Hepatocyte (in vitro differentiated cells): Measurements from ENCODE around the gene OPA1. TPM values are rescaled to one million over a fixed set of nuclear protein-coding genes. Genes with fewer than 3 reads are reported as not detected.

Source experiments
- DNase-seq: peaks from one replicate; pipeline ENCODE4 v3.0.0-alpha.2; 2016; ENCODE audit warnings: low spot score
- H2AFZ ChIP-seq: fragments of 200-600 bp; sonication (generic); 2 replicates; pipeline ENCODE4 v1.6.0; 2016; ENCODE audit warnings: antibody characterized with exemption, mild to moderate bottlenecking
- H3K27ac ChIP-seq: fragments of 200-600 bp; sonication (generic); 2 replicates; pipeline ENCODE4 v1.5.1; 2016; ENCODE audit warnings: mild to moderate bottlenecking
- H3K27me3 ChIP-seq: fragments of 200-600 bp; sonication (generic); 2 replicates; pipeline ENCODE4 v1.6.1; 2016
- H3K36me3 ChIP-seq: fragments of 200-600 bp; sonication (generic); replicated peaks from 2 replicates; pipeline ENCODE4 v1.5.1; 2016; ENCODE audit warnings: low read depth; ENCODE audit not compliant: insufficient read depth
- H3K4me1 ChIP-seq: fragments of 200-600 bp; sonication (generic); 2 replicates; pipeline ENCODE4 v1.5.1; 2016; ENCODE audit warnings: mild to moderate bottlenecking, moderate library complexity; ENCODE audit not compliant: insufficient read depth
- H3K4me2 ChIP-seq: fragments of 200-600 bp; sonication (generic); 2 replicates; pipeline ENCODE4 v1.6.0; 2016
- H3K4me3 ChIP-seq: fragments of 200-600 bp; sonication (generic); 2 replicates; pipeline ENCODE4 v1.5.1; 2016; ENCODE audit warnings: mild to moderate bottlenecking
- H3K79me2 ChIP-seq: fragments of 200-600 bp; sonication (generic); 2 replicates; pipeline ENCODE4 v1.6.0; 2017; ENCODE audit warnings: mild to moderate bottlenecking
- H3K9me2 ChIP-seq: fragments of 200-600 bp; sonication (generic); replicated peaks from 2 replicates; pipeline ENCODE4 v1.6.0; 2017; ENCODE audit warnings: mild to moderate bottlenecking; ENCODE audit not compliant: insufficient read depth
- H3K9me3 ChIP-seq: fragments of 200-600 bp; sonication (generic); 2 replicates; pipeline ENCODE4 v1.5.1; 2016; ENCODE audit warnings: low read depth, mild to moderate bottlenecking
- H4K20me1 ChIP-seq: fragments of 200-600 bp; sonication (generic); 2 replicates; pipeline ENCODE4 v1.6.0; 2016; ENCODE audit warnings: mild to moderate bottlenecking; ENCODE audit not compliant: insufficient read depth, poor library complexity, severe bottlenecking
- EZH2 ChIP-seq: fragments of 200-600 bp; sonication (generic); IDR thresholded peaks from 2 replicates; pipeline ENCODE4 v1.6.1; 2016; ENCODE audit warnings: antibody characterized with exemption, mild to moderate bottlenecking, borderline replicate concordance
- EZH2phosphoT487 ChIP-seq: fragments of 200-600 bp; sonication (generic); IDR thresholded peaks from one replicate; pipeline ENCODE4 v1.6.1; 2018; ENCODE audit warnings: antibody characterized with exemption, mild to moderate bottlenecking, low read depth, moderate library complexity; ENCODE audit not compliant: unreplicated experiment, severe bottlenecking
- WGBS: methylation state at CpG from one replicate; pipeline ENCODE4 v1.1.6; 2016; ENCODE audit warnings: low lambda C conversion rate; ENCODE audit errors: missing lambda C conversion rate; 5-methylcytosine and 5-hydroxymethylcytosine counted together
- polyA plus RNA-seq: library from polyadenylated mRNA; unstranded; fragments of >200 nt; fragmentation: Nextera tagmentation; extraction: Ambion mirVana; gene quantifications from 2 replicates; pipeline ENCODE4 v1.2.1, GENCODE V29; 2016
- total RNA-seq: library from RNA; depleted of rRNA; stranded (reverse); fragments of >200 nt; gene quantifications from 2 replicates; pipeline ENCODE4 v1.2.3, GENCODE V29; 2014
- TF ChIP-seq, protein P1 (sequence below): fragments of 200-600 bp; sonication (generic); IDR thresholded peaks from 2 replicates; pipeline ENCODE4 v1.5.1; 2016; ENCODE audit warnings: antibody characterized with exemption, mild to moderate bottlenecking; ENCODE audit not compliant: poor library complexity

The OPA1 gene
- total and polyA plus RNA-seq, 2 experiments from 2014 or later: 17.7 to 49.0 TPM

DNA sequence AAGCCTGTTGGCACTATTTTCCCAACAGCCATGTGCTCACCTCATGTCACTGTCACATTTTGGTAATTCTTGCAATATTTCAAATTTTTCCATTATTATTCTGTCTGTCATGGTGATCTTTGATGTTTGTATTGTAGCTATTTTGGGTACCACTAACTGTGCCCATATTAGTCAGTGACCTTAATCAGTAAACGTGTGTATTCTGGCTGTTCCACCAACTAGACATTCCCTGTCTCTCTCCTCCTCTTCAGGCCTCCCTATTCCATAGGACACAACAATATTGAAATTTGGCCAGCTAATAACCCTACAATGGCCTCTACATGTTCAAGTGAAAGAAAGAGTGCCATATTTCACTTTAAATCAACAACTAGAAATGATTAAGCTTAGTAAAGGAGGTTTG is 88.6 kb downstream of the OPA1 start:
- H3K27me3 ChIP-seq: no peaks in the 10 kb centered on the region
- no peak overlapping the region for H3K4me3 ChIP-seq
- no peak overlapping the region for H2AFZ ChIP-seq
- H4K20me1 ChIP-seq: no peaks in the 10 kb centered on the region
- no peak overlapping the region for H3K4me2 ChIP-seq
- H3K9me3 ChIP-seq: no peaks in the 10 kb centered on the region
- no peaks in the 10 kb centered on the region for H3K9me2 ChIP-seq
- H3K79me2 ChIP-seq: no peaks in the 10 kb centered on the region
- no peak for DNase-seq
- 88% methylated on average over 1 of the region's 1 CpG for WGBS
- H3K4me1 ChIP-seq: no peaks in the 10 kb centered on the region
- H3K36me3 ChIP-seq: no peaks in the 10 kb centered on the region
- no peak overlapping the region for H3K27ac ChIP-seq
- no peak for TF ChIP-seq EZH2phosphoT487
- TF ChIP-seq EZH2: no peak
- TF ChIP-seq, protein P1, sequence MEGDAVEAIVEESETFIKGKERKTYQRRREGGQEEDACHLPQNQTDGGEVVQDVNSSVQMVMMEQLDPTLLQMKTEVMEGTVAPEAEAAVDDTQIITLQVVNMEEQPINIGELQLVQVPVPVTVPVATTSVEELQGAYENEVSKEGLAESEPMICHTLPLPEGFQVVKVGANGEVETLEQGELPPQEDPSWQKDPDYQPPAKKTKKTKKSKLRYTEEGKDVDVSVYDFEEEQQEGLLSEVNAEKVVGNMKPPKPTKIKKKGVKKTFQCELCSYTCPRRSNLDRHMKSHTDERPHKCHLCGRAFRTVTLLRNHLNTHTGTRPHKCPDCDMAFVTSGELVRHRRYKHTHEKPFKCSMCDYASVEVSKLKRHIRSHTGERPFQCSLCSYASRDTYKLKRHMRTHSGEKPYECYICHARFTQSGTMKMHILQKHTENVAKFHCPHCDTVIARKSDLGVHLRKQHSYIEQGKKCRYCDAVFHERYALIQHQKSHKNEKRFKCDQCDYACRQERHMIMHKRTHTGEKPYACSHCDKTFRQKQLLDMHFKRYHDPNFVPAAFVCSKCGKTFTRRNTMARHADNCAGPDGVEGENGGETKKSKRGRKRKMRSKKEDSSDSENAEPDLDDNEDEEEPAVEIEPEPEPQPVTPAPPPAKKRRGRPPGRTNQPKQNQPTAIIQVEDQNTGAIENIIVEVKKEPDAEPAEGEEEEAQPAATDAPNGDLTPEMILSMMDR: no peak

DNA sequence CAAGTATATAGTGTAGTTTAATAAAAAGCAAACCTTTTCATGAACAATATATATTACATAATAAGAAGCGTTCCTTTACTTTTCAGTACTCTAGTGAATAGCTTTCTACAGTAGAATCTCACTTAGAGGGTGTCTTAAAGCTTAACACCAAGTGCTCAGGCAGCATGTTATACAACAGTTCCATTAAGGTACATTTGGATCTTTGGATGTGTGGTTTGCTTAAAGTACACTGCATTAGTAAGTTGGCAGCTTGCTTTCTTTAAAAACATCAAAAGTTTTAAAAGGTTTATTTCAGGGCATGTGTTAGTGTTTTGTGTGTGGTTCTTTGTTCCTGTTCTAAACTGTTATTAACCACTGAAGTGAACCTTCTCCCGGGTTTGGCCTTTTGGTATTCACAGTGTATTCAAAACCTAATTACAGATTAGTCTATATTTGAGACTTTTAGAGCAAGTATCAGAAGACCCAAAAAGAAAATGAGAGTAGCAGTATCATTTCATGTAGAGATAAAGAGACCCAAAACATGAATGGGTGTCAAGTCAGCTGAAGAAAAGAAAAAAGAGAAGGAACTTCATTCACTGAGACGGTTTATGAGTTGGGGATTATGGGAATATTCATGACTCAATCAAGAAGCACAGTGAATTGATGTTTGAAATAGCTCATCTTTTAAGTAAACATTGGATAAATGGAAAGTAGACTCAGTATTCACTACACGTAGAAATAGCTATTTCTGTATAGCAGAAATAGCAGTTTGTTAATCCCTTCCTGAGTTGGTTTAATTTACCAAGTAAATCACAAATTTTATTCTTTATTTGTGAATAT is 93.9 kb downstream of the OPA1 start:
- Histone ChIP-seq H2AFZ (no peak overlapping the region), H3K4me3 (no peak overlapping the region), H3K27me3 (no peaks in the 10 kb centered on the region), H3K9me2 (no peaks in the 10 kb centered on the region), H3K4me1 (no peaks in the 10 kb centered on the region), H3K27ac (no peak overlapping the region), H4K20me1 (no peaks in the 10 kb centered on the region), H3K9me3 (no peaks in the 10 kb centered on the region), H3K4me2 (no peak overlapping the region), H3K36me3 (no peaks in the 10 kb centered on the region), H3K79me2 (no peaks in the 10 kb centered on the region)
- WGBS: 58% methylated on average over 4 of the region's 4 CpGs
- no peak for DNase-seq
- no peak for TF ChIP-seq EZH2phosphoT487
- TF ChIP-seq EZH2: no peak
- TF ChIP-seq, protein P1: no peak

DNA sequence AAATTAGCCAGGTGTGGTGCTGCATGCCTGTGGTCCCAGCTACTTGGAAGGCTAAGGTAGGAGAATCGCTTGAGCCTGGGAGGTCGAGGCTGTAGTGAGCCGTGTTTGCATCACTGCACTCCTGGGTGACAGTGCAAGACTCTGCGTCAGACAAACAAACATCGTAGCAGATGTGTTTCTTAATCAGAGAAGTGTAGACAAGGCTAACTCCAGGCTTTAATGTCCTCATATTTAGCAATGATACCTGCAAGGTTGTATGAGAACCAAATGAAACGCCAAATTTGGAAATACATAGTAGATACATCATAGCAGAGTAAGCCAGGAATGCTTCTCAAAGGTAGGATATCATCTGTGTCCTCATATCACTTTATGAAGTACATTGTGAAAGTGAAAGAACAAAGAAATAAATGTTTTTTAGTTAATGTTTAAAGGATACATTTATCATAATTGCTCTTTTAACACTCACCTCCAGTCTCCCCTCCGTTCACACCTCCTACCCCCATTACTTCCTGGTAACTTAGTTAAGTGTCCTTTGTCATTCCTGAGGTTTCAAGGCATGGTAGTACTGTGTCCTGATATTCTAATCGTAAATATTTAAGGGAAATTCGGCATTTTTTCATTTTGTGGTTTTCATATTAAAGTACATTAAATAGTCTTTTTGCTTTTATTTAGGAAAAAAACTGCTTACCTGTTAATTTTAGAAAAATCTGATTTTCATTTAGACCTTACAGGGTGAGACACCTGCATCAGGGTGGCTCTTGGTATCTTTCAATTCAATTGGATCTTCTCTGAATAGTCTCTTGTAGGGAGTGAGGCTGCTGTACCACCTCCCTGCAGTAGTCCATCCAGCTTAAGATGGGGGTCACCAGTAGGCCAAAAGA is 96.1 kb downstream of the OPA1 start:
- Histone ChIP-seq H3K4me2 (no peak overlapping the region), H3K27me3 (no peaks in the 10 kb centered on the region), H3K36me3 (no peaks in the 10 kb centered on the region), H3K79me2 (no peaks in the 10 kb centered on the region), H3K9me3 (no peaks in the 10 kb centered on the region), H3K9me2 (no peaks in the 10 kb centered on the region), H3K4me1 (no peaks in the 10 kb centered on the region), H2AFZ (no peak overlapping the region), H3K27ac (no peak overlapping the region), H4K20me1 (no peaks in the 10 kb centered on the region), H3K4me3 (no peak overlapping the region)
- TF ChIP-seq EZH2: no peak
- TF ChIP-seq, protein P1: no peak
- no peak for TF ChIP-seq EZH2phosphoT487
- no peak for DNase-seq
- WGBS: 92% methylated on average over 9 of the region's 9 CpGs
